ENCODE measurements around the gene CST7. TPM values are rescaled to one million over a fixed set of nuclear protein-coding genes. Genes with fewer than 3 reads are reported as not detected.

Gene CST7
- total RNA-seq, 1 experiment from 2014 or later, result not detected

DNA sequence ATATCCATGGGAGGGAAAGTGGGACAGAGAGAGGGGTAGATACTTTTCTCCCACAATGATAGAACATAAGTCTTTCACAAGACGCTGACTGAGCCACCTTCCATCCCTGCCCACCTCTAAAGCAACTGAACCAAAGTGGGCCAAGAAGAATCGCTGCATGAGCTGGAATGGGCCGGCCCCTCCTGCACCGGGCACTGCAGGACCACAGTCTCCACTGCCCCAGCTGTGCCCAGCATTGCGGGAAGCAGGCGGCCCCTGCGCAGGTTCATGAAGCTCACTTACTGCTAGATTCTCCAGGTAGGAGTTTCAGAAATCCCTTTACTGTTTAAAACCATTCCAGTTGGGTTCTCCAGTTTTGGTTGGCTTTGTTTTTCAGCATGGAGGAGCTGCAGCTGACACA is 32.0 kb upstream of the CST7 start:
- H3K4me1 Mint-ChIP-seq, result peaks cover 10 to 14% of the 10 kb centered on the region in 2 experiments
- Histone ChIP-seq H3K4me2 (ENCODE audit: insufficient read depth, insufficient read length, low read length) (no peak overlapping the region), H3K23me2 (ENCODE audit: insufficient read length, low read depth, low read length, poor library complexity, severe bottlenecking) (no peaks in the 10 kb centered on the region), H3K56ac (ENCODE audit: insufficient read length, low read depth, low read length) (no peak overlapping the region), H4K5ac (ENCODE audit: insufficient read length, low read depth, low read length) (no peak overlapping the region), H2AK5ac (ENCODE audit: insufficient read length, low read length) (no peak overlapping the region), H3K18ac (ENCODE audit: insufficient read length, low read depth, low read length) (no peak overlapping the region), H3K9ac (ENCODE audit: extremely low read depth, insufficient read length, low read length) (no peak overlapping the region), H2BK20ac (ENCODE audit: low read depth, low read length, poor library complexity, severe bottlenecking) (no peak overlapping the region), H3K79me2 (ENCODE audit: insufficient read depth, low read length) (no peaks in the 10 kb centered on the region), H4K91ac (ENCODE audit: insufficient read length, low read depth, low read length) (no peak overlapping the region), H2BK15ac (ENCODE audit: low read depth, low read length) (no peak overlapping the region), H2AFZ (ENCODE audit: low read length) (no peak overlapping the region), H3K27me3 (ENCODE audit: insufficient read depth, low read length) (no peaks in the 10 kb centered on the region), H2BK120ac (ENCODE audit: low read depth, low read length, poor library complexity, severe bottlenecking) (no peak overlapping the region), H3K14ac (ENCODE audit: insufficient read depth, low read length) (no peak overlapping the region), H2BK5ac (ENCODE audit: insufficient read length, low read length) (no peak overlapping the region), H3K9me3 (ENCODE audit: control insufficient read depth, low read depth, low read length) (no peaks in the 10 kb centered on the region), H3T11ph (ENCODE audit: low read length) (no peak overlapping the region), H4K20me1 (ENCODE audit: control insufficient read depth, insufficient read depth, insufficient read length) (no peaks in the 10 kb centered on the region), H3K27ac (ENCODE audit: insufficient read length, low read depth, low read length) (no peak overlapping the region), H3K79me1 (ENCODE audit: insufficient read depth, low read depth, low read length, poor library complexity, severe bottlenecking) (no peaks in the 10 kb centered on the region), H3K4me1 (ENCODE audit: insufficient read depth, low read length) (no peaks in the 10 kb centered on the region), H2BK12ac (ENCODE audit: insufficient read length, low read depth, low read length) (no peak overlapping the region), H4K8ac (replicated peaks; ENCODE audit: insufficient read length, low read depth, low read length) (no peak overlapping the region), H3K23ac (ENCODE audit: insufficient read length, low read depth, low read length) (no peak overlapping the region), H3K4ac (ENCODE audit: low read depth, low read length) (no peak overlapping the region)
- no CpG with 5 or more reads among the region's 7 CpGs for WGBS (ENCODE audit: extremely low coverage, insufficient read length, low lambda C conversion rate)
- peaks cover 16% of the 10 kb centered on the region for H3K27me3 Mint-ChIP-seq (ENCODE audit: low read depth)
- TF ChIP-seq, protein P1, sequence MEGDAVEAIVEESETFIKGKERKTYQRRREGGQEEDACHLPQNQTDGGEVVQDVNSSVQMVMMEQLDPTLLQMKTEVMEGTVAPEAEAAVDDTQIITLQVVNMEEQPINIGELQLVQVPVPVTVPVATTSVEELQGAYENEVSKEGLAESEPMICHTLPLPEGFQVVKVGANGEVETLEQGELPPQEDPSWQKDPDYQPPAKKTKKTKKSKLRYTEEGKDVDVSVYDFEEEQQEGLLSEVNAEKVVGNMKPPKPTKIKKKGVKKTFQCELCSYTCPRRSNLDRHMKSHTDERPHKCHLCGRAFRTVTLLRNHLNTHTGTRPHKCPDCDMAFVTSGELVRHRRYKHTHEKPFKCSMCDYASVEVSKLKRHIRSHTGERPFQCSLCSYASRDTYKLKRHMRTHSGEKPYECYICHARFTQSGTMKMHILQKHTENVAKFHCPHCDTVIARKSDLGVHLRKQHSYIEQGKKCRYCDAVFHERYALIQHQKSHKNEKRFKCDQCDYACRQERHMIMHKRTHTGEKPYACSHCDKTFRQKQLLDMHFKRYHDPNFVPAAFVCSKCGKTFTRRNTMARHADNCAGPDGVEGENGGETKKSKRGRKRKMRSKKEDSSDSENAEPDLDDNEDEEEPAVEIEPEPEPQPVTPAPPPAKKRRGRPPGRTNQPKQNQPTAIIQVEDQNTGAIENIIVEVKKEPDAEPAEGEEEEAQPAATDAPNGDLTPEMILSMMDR (conservative IDR thresholded peaks at IDR 0.05), result no peak
- peaks cover 16 to 20% of the 10 kb centered on the region in 2 experiments for H3K9me3 Mint-ChIP-seq
- H3K27ac Mint-ChIP-seq, result no peak overlapping the region
- DNase-seq, result no peak
- H3K4me3 Mint-ChIP-seq, result no peak overlapping the region
- H3K36me3 Mint-ChIP-seq (ENCODE audit: insufficient read depth in 1 of 3, low read depth in 3 of 3), result peaks cover 7 to 22% (median 11%) of the 10 kb centered on the region in 3 experiments; a peak in 6 of 7 replicates
